Neural cell (in vitro differentiated cells): ENCODE measurements around the gene CPNE6.
"Not testable (repeated sequence)": the region's sequence is repeated elsewhere in the genome, so short reads cannot be mapped to it uniquely, and the experiment has no call there.

Source experiments
- CTCF ChIP-seq: fragments of 450-650 bp; IDR thresholded peaks from 2 replicates; pipeline ENCODE4 v1.5.1; 2014; ENCODE audit warnings: antibody characterized with exemption, mild to moderate bottlenecking, moderate library complexity; ENCODE audit not compliant: poor library complexity, severe bottlenecking
- EP300 ChIP-seq: fragments of 450-650 bp; conservative IDR thresholded peaks from 2 replicates; pipeline ENCODE4 v1.6.1; 2014; ENCODE audit warnings: antibody characterized with exemption, mild to moderate bottlenecking, moderate library complexity; ENCODE audit not compliant: poor library complexity, severe bottlenecking
- EZH2 ChIP-seq: fragments of 200-600, 300-800 bp; shearing (Covaris generic), sonication (generic); IDR thresholded peaks from 2 replicates; pipeline ENCODE4 v1.6.1; 2014; ENCODE audit warnings: antibody characterized with exemption, low read length, borderline replicate concordance, mild to moderate bottlenecking; ENCODE audit not compliant: insufficient read depth, poor library complexity, severe bottlenecking
- MXI1 ChIP-seq: fragments of 450-650 bp; conservative IDR thresholded peaks from 2 replicates; pipeline ENCODE4 v1.6.1; 2014; ENCODE audit warnings: antibody characterized with exemption, mild to moderate bottlenecking; ENCODE audit not compliant: poor library complexity, severe bottlenecking
- POLR2AphosphoS5 ChIP-seq: IDR thresholded peaks from 2 replicates; pipeline ENCODE4 v1.6.1; 2012
- RAD21 ChIP-seq: fragments of 450-650 bp; conservative IDR thresholded peaks from 2 replicates; pipeline ENCODE4 v1.6.1; 2014; ENCODE audit warnings: antibody characterized with exemption, mild to moderate bottlenecking, moderate library complexity
- REST ChIP-seq: IDR thresholded peaks from 2 replicates; pipeline ENCODE4 v1.6.1; 2012; ENCODE audit warnings: borderline replicate concordance
- SMC3 ChIP-seq: fragments of 450-650 bp; conservative IDR thresholded peaks from 2 replicates; pipeline ENCODE4 v1.6.1; 2014; ENCODE audit warnings: antibody characterized with exemption, mild to moderate bottlenecking, moderate library complexity; ENCODE audit not compliant: poor library complexity

GRCh38 chr14:24029687-24030086 is 41.7 kb upstream of the CPNE6 start:
- not testable (repeated sequence) for TF ChIP-seq EZH2, CTCF, POLR2AphosphoS5, REST, MXI1, EP300, RAD21, SMC3
